ENCODE data around the gene SUFU.
"Not testable (repeated sequence)": the region's sequence is repeated elsewhere in the genome, so short reads cannot be mapped to it uniquely, and the experiment has no call there.

Gene SUFU

DNA sequence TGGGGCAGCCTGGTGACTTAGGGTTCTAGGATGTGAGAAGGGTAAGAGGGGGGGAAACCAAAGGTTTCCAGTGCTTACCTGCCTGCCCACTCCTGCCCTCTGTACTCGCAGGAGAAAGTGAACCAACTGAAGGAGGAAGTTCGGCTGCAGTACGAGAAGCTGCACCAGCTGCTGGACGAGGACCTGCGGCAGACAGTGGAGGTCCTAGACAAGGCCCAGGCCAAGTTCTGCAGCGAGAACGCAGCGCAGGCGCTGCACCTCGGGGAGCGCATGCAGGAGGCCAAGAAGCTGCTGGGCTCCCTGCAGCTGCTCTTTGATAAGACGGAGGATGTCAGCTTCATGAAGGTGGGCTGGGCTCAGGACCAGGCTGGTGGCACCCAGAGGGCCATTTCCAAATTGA is 151.2 kb downstream of the SUFU start:
- no peaks in the 10 kb centered on the region for H3K27me3 Mint-ChIP-seq
- ATAC-seq (replicated peaks; ENCODE audit: extremely low read depth, poor library complexity, severe bottlenecking) (no peak), DNase-seq (ENCODE audit: low spot score in 2 of 2) (no peak)
- peaks cover 65% of the 10 kb centered on the region for H3K4me1 Mint-ChIP-seq
- H3K27ac Mint-ChIP-seq (ENCODE audit: low read depth), result peak overlapping the region; percentile 88
- no peak overlapping the region for H3K4me3 Mint-ChIP-seq
- H3K36me3 Mint-ChIP-seq (ENCODE audit: insufficient read depth), result peaks cover 45% of the 10 kb centered on the region
- no peaks in the 10 kb centered on the region for H3K9me3 Mint-ChIP-seq

DNA sequence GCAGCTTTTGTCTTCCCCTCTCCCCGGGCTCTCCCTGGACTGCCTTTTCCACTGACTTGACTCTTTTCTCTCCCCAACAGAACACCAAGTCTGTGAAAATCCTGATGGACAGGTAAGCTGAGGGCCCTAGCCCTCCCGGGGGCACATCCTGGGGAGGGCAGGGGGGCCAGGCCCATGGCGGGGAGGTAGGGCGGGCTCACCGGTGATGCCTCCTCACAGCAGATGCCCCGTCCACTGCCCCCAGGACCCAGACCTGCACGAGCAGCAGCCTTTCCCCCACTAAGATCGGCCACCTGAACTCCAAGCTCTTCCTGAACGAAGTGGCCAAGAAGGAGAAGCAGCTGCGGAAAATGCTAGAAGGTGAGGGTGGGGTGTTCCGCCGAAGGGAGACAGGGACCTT is 152.3 kb downstream of the SUFU start:
- H3K9me3 Mint-ChIP-seq, result no peaks in the 10 kb centered on the region
- DNase-seq (ENCODE audit: low spot score in 2 of 2) (no peak), ATAC-seq (replicated peaks; ENCODE audit: extremely low read depth, poor library complexity, severe bottlenecking) (no peak)
- peaks cover 63% of the 10 kb centered on the region for H3K4me1 Mint-ChIP-seq
- no peaks in the 10 kb centered on the region for H3K27me3 Mint-ChIP-seq
- H3K27ac Mint-ChIP-seq (ENCODE audit: low read depth), result no peak overlapping the region
- H3K36me3 Mint-ChIP-seq (ENCODE audit: insufficient read depth), result peaks cover 43% of the 10 kb centered on the region
- no peak overlapping the region for H3K4me3 Mint-ChIP-seq

- Mint-ChIP-seq H3K36me3 (ENCODE audit: insufficient read depth) (peaks cover 43% of the 10 kb centered on the region), H3K4me3 (no peak overlapping the region), H3K27ac (ENCODE audit: low read depth) (peak overlapping the region; percentile 29), H3K27me3 (no peaks in the 10 kb centered on the region), H3K9me3 (no peaks in the 10 kb centered on the region), H3K4me1 (peaks cover 63% of the 10 kb centered on the region)
- DNase-seq (ENCODE audit: low spot score in 2 of 2), result no peak
- ATAC-seq (replicated peaks; ENCODE audit: extremely low read depth, poor library complexity, severe bottlenecking), result no peak
Measured at GRCh38 chr10:102656791-102657371, 153.1 kb downstream of the SUFU start.

- no peak for DNase-seq (ENCODE audit: low spot score in 2 of 2)
- no peak overlapping the region for H3K27ac Mint-ChIP-seq (ENCODE audit: low read depth)
- no peaks in the 10 kb centered on the region for H3K27me3 Mint-ChIP-seq
- peaks cover 40% of the 10 kb centered on the region for H3K36me3 Mint-ChIP-seq (ENCODE audit: insufficient read depth)
- no peak overlapping the region for H3K4me3 Mint-ChIP-seq
- no peaks in the 10 kb centered on the region for H3K9me3 Mint-ChIP-seq
- ATAC-seq (replicated peaks; ENCODE audit: extremely low read depth, poor library complexity, severe bottlenecking), result no peak
- H3K4me1 Mint-ChIP-seq, result peaks cover 57% of the 10 kb centered on the region
Measured at GRCh38 chr10:102657451-102657850, 153.7 kb downstream of the SUFU start.

- Mint-ChIP-seq H3K9me3 (no peaks in the 10 kb centered on the region), H3K4me1 (peaks cover 50% of the 10 kb centered on the region), H3K4me3 (no peak overlapping the region), H3K27ac (ENCODE audit: low read depth) (no peak overlapping the region), H3K27me3 (no peaks in the 10 kb centered on the region), H3K36me3 (ENCODE audit: insufficient read depth) (peaks cover 34% of the 10 kb centered on the region)
- DNase-seq (ENCODE audit: low spot score in 2 of 2), result no peak
- no peak for ATAC-seq (replicated peaks; ENCODE audit: extremely low read depth, poor library complexity, severe bottlenecking)
Measured at GRCh38 chr10:102657984-102658724, 154.4 kb downstream of the SUFU start.

- Mint-ChIP-seq H3K4me1 (peaks cover 44% of the 10 kb centered on the region), H3K36me3 (ENCODE audit: insufficient read depth) (peaks cover 28% of the 10 kb centered on the region), H3K27ac (ENCODE audit: low read depth) (no peak overlapping the region), H3K4me3 (no peak overlapping the region), H3K9me3 (no peaks in the 10 kb centered on the region), H3K27me3 (no peaks in the 10 kb centered on the region)
- no peak for ATAC-seq (replicated peaks; ENCODE audit: extremely low read depth, poor library complexity, severe bottlenecking)
- no peak for DNase-seq (ENCODE audit: low spot score in 2 of 2)
Measured at GRCh38 chr10:102658802-102659201, 155.0 kb downstream of the SUFU start.

- no peak overlapping the region for H3K27ac Mint-ChIP-seq (ENCODE audit: low read depth)
- H3K9me3 Mint-ChIP-seq, result no peaks in the 10 kb centered on the region
- no peaks in the 10 kb centered on the region for H3K27me3 Mint-ChIP-seq
- H3K4me3 Mint-ChIP-seq, result peak overlapping the region; percentile 68
- peak in 1 of 2 donors; percentile 29 for DNase-seq (ENCODE audit: low spot score in 2 of 2)
- peak; percentile 77 for ATAC-seq (replicated peaks; ENCODE audit: extremely low read depth, poor library complexity, severe bottlenecking)
- H3K4me1 Mint-ChIP-seq, result peaks cover 32% of the 10 kb centered on the region
- peaks cover 15% of the 10 kb centered on the region for H3K36me3 Mint-ChIP-seq (ENCODE audit: insufficient read depth)
Measured at GRCh38 chr10:102660888-102661657, 157.3 kb downstream of the SUFU start.

DNA sequence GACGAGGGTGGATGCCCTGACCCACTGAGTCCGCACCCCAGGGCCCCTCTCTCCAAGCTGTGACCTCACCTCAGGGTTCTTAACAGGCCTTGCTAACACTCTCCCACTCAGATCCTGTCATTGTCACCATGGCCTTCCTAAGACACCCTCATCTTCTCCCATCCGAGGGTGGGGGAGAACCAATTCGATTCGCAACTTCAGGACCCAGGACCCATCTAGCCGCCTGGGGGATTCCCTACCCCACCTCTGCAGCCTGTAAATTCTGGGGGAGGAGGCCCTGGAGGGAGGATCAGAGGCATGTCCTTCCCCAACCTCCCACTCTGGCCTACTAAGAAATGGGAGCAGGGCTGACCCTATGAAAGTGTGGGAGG is 157.9 kb downstream of the SUFU start:
- H3K36me3 Mint-ChIP-seq (ENCODE audit: insufficient read depth), result peaks cover 13% of the 10 kb centered on the region
- peaks cover 32% of the 10 kb centered on the region for H3K4me1 Mint-ChIP-seq
- ATAC-seq (replicated peaks; ENCODE audit: extremely low read depth, poor library complexity, severe bottlenecking) (no peak), DNase-seq (ENCODE audit: low spot score in 2 of 2) (no peak)
- H3K9me3 Mint-ChIP-seq, result no peaks in the 10 kb centered on the region
- peak overlapping the region; percentile 68 for H3K4me3 Mint-ChIP-seq
- no peak overlapping the region for H3K27ac Mint-ChIP-seq (ENCODE audit: low read depth)
- H3K27me3 Mint-ChIP-seq, result no peaks in the 10 kb centered on the region

- DNase-seq (ENCODE audit: low spot score in 2 of 2), result no peak
- no peaks in the 10 kb centered on the region for H3K27me3 Mint-ChIP-seq
- no peak overlapping the region for H3K27ac Mint-ChIP-seq (ENCODE audit: low read depth)
- H3K36me3 Mint-ChIP-seq (ENCODE audit: insufficient read depth), result no peaks in the 10 kb centered on the region
- no peaks in the 10 kb centered on the region for H3K9me3 Mint-ChIP-seq
- no peak overlapping the region for H3K4me3 Mint-ChIP-seq
- peaks cover 9% of the 10 kb centered on the region for H3K4me1 Mint-ChIP-seq
- no peak for ATAC-seq (replicated peaks; ENCODE audit: extremely low read depth, poor library complexity, severe bottlenecking)
Measured at GRCh38 chr10:102665904-102666509, 162.2 kb downstream of the SUFU start.

- H3K9me3 Mint-ChIP-seq; H3K27me3 Mint-ChIP-seq; DNase-seq (ENCODE audit: low spot score in 2 of 2); H3K4me3 Mint-ChIP-seq; ATAC-seq (replicated peaks; ENCODE audit: extremely low read depth, poor library complexity, severe bottlenecking); H3K36me3 Mint-ChIP-seq (ENCODE audit: insufficient read depth); H3K4me1 Mint-ChIP-seq: not testable (repeated sequence)
- peak overlapping the region; percentile 24 for H3K27ac Mint-ChIP-seq (ENCODE audit: low read depth)
Measured at GRCh38 chr10:102667411-102667810, 163.6 kb downstream of the SUFU start.

DNA sequence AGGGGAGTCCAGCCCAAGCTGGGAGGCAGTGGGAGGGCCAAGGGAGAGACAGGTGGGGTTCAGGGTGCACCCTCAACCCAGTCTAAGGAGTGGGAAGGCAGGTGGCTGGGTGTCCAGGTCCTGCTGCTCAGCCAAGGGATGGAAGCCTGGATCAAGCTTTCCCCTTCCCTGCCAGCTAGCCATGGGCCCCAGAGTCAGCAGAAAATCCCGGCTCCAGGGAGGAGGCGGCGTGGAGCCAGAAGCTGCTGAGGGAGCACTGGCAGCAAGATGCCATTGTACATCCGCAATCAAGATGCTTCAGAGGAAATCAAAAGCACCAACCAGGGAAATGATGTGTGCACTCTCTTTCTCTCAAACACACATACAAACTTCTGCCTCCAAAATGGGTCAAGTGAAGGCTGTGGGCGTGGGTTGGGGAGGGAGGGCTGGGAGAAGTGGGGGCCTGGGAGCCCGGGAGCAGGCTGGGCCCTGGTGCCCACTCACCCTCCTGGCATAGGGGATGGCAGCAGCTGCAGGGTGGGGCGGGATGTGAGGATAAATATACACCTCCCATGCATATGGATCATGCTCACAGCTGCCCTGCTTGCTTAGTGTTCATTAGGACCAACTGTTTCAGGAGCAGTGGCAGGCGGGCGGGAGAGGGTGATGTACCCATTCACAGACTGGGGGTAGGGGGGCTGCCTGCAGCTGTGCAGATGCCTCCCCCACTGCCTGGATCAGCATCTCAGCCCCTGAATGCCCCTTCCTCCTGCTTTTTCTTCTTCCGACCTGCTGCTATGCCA is 164.7 kb downstream of the SUFU start:
- H3K27ac Mint-ChIP-seq (ENCODE audit: low read depth), result peak overlapping the region; percentile 24
- no peak for DNase-seq (ENCODE audit: low spot score in 2 of 2)
- no peak for ATAC-seq (replicated peaks; ENCODE audit: extremely low read depth, poor library complexity, severe bottlenecking)
- no peak overlapping the region for H3K4me3 Mint-ChIP-seq
- no peaks in the 10 kb centered on the region for H3K36me3 Mint-ChIP-seq (ENCODE audit: insufficient read depth)
- H3K27me3 Mint-ChIP-seq, result no peaks in the 10 kb centered on the region
- no peaks in the 10 kb centered on the region for H3K9me3 Mint-ChIP-seq
- H3K4me1 Mint-ChIP-seq, result peaks cover 3% of the 10 kb centered on the region

Measured in central memory CD8-positive, alpha-beta T cell (primary cell).